Measurements from ENCODE around the gene TUBB2B. TPM values are rescaled to one million over a fixed set of nuclear protein-coding genes. Genes with fewer than 3 reads are reported as not detected.

Gene TUBB2B
- total and polyA plus RNA-seq, 9 of the 15 experiments (the other 6 are each of a cell fraction or from before 2014, with no cell fraction given) = 0.11 to 9.7 (median 4.6) TPM

GRCh38 chr6:3195420-3195694, 32.1 kb downstream of the TUBB2B start:
- peaks cover 12% of the 10 kb centered on the region; the same call in 1 of the 2 replicates for H3K9me3 ChIP-seq (replicated peaks; ENCODE audit: control insufficient read depth, insufficient read depth, low read depth, low read length)
- TF ChIP-seq KAT2B (IDR thresholded peaks at IDR 0.05; ENCODE audit: low read depth, low read length) (no peak), ERF (CRISPR knock-in tag; IDR thresholded peaks at IDR 0.05) (no peak), ZNF766 (CRISPR knock-in tag; conservative IDR thresholded peaks at IDR 0.05) (peak; percentile 69; the same call in 1 of the 2 replicates), PHB (CRISPR knock-in tag; IDR thresholded peaks at IDR 0.05) (no peak), KLF6 (CRISPR knock-in tag; IDR thresholded peaks at IDR 0.05; ENCODE audit: borderline replicate concordance) (peak; percentile 51; the same call in 1 of the 2 replicates), CXXC5 (CRISPR knock-in tag; IDR thresholded peaks at IDR 0.05) (0 out of 2 replicates have a peak, but pooled peaks have one; percentile 9), HIVEP1 (CRISPR knock-in tag; IDR thresholded peaks at IDR 0.05) (no peak), PREB (CRISPR knock-in tag; IDR thresholded peaks at IDR 0.05) (no peak), NR2C2 (CRISPR knock-in tag; IDR thresholded peaks at IDR 0.05) (no peak), NR2C2 (tag; IDR thresholded peaks at IDR 0.05) (0 out of 2 replicates have a peak, but pooled peaks have one; percentile 19), TFAM (CRISPR knock-in tag; conservative IDR thresholded peaks at IDR 0.05) (no peak), ARNT (IDR thresholded peaks at IDR 0.05) (no peak), SMC3 (conservative IDR thresholded peaks at IDR 0.05; ENCODE audit: insufficient read depth, low read depth, low read length) (no peak), ZNF24 (IDR thresholded peaks at IDR 0.05) (no peak), C11orf30 (IDR thresholded peaks at IDR 0.05; ENCODE audit: low read depth) (no peak), FOXJ2 (tag; IDR thresholded peaks at IDR 0.05) (peak; percentile 74), ZFX (CRISPR knock-in tag; IDR thresholded peaks at IDR 0.05) (peak; percentile 65), MTA3 (IDR thresholded peaks at IDR 0.05; ENCODE audit: borderline replicate concordance) (0 out of 2 replicates have a peak, but pooled peaks have one; percentile 10), ZNF143 (CRISPR knock-in tag; IDR thresholded peaks at IDR 0.05) (no peak), MEIS2 (IDR thresholded peaks at IDR 0.05; ENCODE audit: partially characterized antibody) (peak; percentile 2), FOXA1 (IDR thresholded peaks at IDR 0.05; ENCODE audit: borderline replicate concordance) (no peak), POLR2G (IDR thresholded peaks at IDR 0.05; ENCODE audit: low read depth, low read length) (no peak), ARID3A (IDR thresholded peaks at IDR 0.05; ENCODE audit: borderline replicate concordance, low read depth, low read length) (no peak), TAL1 (IDR thresholded peaks at IDR 0.05) (0 out of 2 replicates have a peak, but pooled peaks have one; percentile 3)

More at GRCh38 chr6:3195420-3195694, 32.1 kb downstream of the TUBB2B start:
- FAIRE-seq (no peak), ATAC-seq (peak; percentile 9; the same call in 2 of the 3 replicates), DNase-seq (ENCODE audit: extremely low read depth in 1 of 4, low spot score in 3 of 4) (no peak)
- ChIA-PET CTCF (ENCODE audit: low intra/inter-chr PET ratio) (no interaction called here), POLR2A (interaction anchor here (1.4 to 2.2 kb wide), 2 partner anchors 13 to 17 kb away, joined by 6 to 8 read pairs; no protein-coding TSS in a partner anchor)
- no TSS peak for BruUV-seq (replicated peaks)
- Histone ChIP-seq H3K27ac (ENCODE audit: extremely low read depth, low read depth, low read length) (peak overlapping the region; percentile 65), H3K9ac (ENCODE audit: insufficient read depth in 1 of 2, low read depth in 2 of 2, low read length in 2 of 2) (peak overlapping the region; percentile 51 to 53; a peak in 3 of 4 replicates), H4K20me1 (replicated peaks; ENCODE audit: control insufficient read depth, insufficient read depth, low read length) (no peaks in the 10 kb centered on the region), H3K4me2 (ENCODE audit: insufficient read depth, low read length) (peak overlapping the region; percentile 74), H2AFZ (ENCODE audit: low read depth, low read length) (peak overlapping the region; percentile 92), H3K4me3 (peak overlapping the region; percentile 27), H3K36me3 (ENCODE audit: control insufficient read depth, insufficient read depth, low read length) (no peaks in the 10 kb centered on the region), H3K27me3 (ENCODE audit: control insufficient read depth in 2 of 2, insufficient read depth in 2 of 2, low read length in 2 of 2) (no peaks in the 10 kb centered on the region), H3K9me1 (ENCODE audit: control insufficient read depth, insufficient read depth, low read length) (no peaks in the 10 kb centered on the region), H3K79me2 (ENCODE audit: control insufficient read depth, insufficient read depth, low read length) (peaks cover 11% of the 10 kb centered on the region; the same call in 2 of the 3 replicates), H3K4me1 (replicated peaks in 1 of 2; ENCODE audit: control insufficient read depth in 2 of 2, insufficient read depth in 2 of 2, low read length in 2 of 2) (peaks cover 11 to 16% of the 10 kb centered on the region in 2 experiments; a peak in 4 of 5 replicates)
- WGBS (ENCODE audit: insufficient coverage, low coverage, missing lambda C conversion rate) = 46% methylated on average over 5 of the region's 5 CpGs
- intact Hi-C loops (cut with micrococcal nuclease) (loop anchor here (2.0 kb wide), 1 partner anchor 33 kb away; no protein-coding TSS in a partner anchor), in situ Hi-C loops (cut with MboI) (no loop called here)
